GM21381 (cell line): ENCODE results near the gene MDM2.
A peak's percentile ranks its signal among the peaks of the same experiment; 100 is the strongest.
"Not testable (repeated sequence)": the region's sequence is repeated elsewhere in the genome, so short reads cannot be mapped to it uniquely, and the experiment has no call there.

Experiments used
- ATAC-seq: cut with Tn5 transposase; IDR thresholded peaks from one replicate; pipeline ENCODE4 v1.9.1; 2021; ENCODE audit warnings: mild to moderate bottlenecking, moderate library complexity; ENCODE audit not compliant: unreplicated experiment

The MDM2 gene

GRCh38 chr12:68805592-68806120 lies 2.3 kb upstream of the MDM2 start:
- ATAC-seq: no peak

DNA sequence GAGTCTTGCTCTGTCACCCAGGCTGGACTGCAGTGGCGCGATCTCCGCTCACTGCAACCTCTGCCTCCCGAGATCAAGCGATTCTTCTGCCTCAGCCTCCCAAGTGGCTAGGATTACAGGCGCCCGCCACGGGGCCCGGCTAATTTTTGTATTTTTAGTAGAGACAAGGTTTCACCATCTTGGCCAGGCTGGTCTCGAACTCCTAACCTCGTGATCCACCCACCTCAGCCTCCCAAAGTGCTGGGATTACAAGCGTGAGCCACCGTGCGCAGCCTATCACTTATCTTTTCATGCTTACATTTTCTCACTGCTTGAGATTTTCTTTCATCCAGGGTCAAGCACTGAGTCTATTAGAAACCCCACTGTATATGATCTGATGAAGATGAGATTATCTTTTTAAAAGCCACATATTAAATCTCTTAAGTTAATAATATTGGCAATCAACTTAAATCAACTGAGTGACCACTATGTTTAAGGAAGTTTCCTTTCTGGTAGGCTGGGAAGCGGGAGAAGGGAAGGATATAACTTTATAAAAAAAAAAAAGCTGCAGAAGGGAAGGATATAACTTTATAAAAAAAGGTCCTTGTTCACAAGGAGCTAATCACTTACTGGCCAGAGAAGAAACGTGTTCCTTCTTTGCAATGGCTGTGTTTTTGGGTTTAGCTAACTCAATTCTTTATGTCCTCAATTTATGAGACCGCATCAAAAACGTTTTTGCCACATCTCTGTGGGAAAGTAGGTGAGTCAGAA lies 1.3 kb upstream of the MDM2 start:
- ATAC-seq: no peak

GRCh38 chr12:68807274-68807575 lies 752 bp upstream of the MDM2 start:
- ATAC-seq: not testable (repeated sequence)

DNA sequence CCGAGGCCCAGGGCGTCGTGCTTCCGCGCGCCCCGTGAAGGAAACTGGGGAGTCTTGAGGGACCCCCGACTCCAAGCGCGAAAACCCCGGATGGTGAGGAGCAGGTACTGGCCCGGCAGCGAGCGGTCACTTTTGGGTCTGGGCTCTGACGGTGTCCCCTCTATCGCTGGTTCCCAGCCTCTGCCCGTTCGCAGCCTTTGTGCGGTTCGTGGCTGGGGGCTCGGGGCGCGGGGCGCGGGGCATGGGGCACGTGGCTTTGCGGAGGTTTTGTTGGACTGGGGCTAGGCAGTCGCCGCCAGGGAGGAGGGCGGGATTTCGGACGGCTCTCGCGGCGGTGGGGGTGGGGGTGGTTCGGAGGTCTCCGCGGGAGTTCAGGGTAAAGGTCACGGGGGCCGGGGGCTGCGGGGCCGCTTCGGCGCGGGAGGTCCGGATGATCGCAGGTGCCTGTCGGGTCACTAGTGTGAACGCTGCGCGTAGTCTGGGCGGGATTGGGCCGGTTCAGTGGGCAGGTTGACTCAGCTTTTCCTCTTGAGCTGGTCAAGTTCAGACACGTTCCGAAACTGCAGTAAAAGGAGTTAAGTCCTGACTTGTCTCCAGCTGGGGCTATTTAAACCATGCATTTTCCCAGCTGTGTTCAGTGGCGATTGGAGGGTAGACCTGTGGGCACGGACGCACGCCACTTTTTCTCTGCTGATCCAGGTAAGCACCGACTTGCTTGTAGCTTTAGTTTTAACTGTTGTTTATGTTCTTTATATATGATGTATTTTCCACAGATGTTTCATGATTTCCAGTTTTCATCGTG lies 612 bp downstream of the MDM2 start:
- ATAC-seq: peak; percentile 53

- no peak for ATAC-seq
Observed at GRCh38 chr12:68809190-68810026, 1.4 kb downstream of the MDM2 start.

DNA sequence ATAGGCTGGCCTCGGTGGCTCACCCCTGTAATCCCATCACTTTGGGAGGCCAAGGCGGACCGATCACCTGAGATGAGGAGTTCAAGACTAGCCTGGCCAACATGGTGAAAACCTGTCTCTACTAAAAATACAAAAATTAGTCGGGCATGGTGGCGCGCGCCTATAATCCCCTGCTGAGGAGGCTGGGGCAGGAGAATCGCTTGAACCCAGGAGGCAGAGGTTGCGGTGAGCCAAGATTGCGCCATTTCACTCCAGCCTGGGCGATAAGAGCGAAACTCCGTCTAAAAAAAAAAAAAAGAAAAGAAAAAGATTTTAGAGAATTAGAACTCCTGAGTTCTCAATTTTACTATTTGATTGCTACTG lies 2.0 kb downstream of the MDM2 start:
- ATAC-seq: not testable (repeated sequence)

DNA sequence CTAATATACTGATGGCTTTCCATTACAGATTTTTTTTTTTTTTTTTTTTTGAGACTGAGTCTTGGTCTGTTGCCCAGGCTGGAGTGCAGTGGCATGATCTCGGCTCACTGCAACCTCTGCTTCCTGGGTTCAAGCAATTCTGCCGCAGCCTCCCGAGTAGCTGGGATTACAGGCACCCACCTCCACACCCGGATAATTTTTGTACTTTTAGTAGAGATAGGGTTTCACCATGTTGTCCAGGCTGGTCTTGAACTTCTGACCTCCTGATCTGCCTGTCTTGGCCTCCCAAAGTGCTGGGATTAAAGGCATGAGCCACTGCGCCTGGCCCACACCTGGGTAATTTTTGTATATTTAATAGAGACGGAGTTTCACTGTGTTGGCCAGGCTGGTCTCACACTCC lies 3.6 kb downstream of the MDM2 start:
- ATAC-seq: not testable (repeated sequence)

DNA sequence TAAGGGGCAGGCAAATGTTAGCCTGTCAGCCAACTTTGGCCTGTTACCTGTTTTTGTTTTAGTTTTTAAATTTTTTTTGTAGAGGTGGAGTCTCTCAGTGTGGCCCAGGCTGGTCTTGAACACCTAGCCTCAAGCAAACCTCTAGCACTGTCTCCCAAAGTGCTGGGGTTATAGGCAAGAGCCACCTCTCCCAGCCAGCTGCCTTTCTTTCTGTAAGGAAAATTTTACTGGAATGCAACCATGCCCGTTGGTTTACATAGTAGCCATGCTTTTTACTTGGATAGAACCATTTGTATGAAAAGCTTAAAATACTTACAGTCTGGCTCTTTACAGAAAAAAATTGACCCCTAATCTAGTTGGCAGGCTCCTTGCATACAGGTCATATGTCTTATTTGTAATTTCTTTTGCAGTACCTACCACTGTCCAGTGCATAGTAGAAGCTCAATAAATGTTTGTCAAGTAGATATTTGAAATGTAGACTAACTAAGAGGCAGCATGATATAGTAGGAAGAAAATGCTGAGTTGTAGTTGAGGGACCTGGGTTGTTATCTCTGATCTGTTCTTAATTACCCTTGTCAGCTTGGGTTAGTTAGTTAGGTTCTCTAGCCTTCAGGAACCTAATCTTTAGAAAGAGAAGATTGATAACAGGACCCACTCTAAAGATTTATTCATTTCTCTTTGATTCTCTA lies 4.7 kb downstream of the MDM2 start:
- ATAC-seq: no peak

- ATAC-seq: no peak
Observed at GRCh38 chr12:68813242-68813593, 5.2 kb downstream of the MDM2 start.

GRCh38 chr12:68814490-68815231 lies 6.7 kb downstream of the MDM2 start:
- no peak for ATAC-seq

- no peak for ATAC-seq
Observed at GRCh38 chr12:68815232-68815927, 7.4 kb downstream of the MDM2 start.

- no peak for ATAC-seq
Observed at GRCh38 chr12:68815928-68816800, 8.2 kb downstream of the MDM2 start.

DNA sequence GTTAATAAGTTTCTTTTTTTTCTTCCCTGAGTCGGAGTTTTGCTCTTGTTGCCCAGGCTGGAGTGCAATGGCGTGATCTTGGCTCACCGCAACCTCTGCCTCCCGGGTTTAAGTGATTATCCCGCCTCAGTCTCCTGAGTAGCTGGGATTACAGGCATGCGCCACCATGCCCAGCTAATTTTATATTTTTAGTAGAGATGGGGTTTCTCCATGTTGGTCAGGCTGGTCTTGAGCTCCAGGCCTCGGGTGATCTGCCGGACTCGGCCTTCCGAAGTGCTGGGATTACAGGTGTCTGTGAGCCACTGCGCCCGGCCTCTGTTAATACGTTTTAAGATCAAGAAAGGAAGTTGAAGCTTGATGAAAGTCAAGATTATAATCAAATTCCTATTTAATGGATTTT lies 11.5 kb downstream of the MDM2 start:
- ATAC-seq: not testable (repeated sequence)

- no peak for ATAC-seq
Observed at GRCh38 chr12:68821357-68822188, 13.6 kb downstream of the MDM2 start.

GRCh38 chr12:68823696-68824095 lies 15.7 kb downstream of the MDM2 start:
- no peak for ATAC-seq

DNA sequence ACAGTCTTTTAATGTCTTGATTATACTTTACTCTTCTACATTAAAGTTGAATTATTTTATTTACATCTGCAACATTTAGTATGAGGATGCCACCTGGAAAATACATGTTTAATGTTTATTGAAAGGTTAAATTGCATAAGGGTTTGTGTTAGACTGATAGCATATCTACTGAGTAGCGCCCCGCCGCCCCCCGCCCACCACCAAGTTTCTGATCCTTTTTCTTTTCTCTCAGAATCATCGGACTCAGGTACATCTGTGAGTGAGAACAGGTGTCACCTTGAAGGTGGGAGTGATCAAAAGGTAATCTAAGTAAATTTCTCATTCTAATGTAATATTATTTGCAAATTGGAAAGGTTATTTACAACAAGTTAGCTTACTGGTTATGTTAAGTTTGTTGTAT lies 16.2 kb downstream of the MDM2 start:
- no peak for ATAC-seq

DNA sequence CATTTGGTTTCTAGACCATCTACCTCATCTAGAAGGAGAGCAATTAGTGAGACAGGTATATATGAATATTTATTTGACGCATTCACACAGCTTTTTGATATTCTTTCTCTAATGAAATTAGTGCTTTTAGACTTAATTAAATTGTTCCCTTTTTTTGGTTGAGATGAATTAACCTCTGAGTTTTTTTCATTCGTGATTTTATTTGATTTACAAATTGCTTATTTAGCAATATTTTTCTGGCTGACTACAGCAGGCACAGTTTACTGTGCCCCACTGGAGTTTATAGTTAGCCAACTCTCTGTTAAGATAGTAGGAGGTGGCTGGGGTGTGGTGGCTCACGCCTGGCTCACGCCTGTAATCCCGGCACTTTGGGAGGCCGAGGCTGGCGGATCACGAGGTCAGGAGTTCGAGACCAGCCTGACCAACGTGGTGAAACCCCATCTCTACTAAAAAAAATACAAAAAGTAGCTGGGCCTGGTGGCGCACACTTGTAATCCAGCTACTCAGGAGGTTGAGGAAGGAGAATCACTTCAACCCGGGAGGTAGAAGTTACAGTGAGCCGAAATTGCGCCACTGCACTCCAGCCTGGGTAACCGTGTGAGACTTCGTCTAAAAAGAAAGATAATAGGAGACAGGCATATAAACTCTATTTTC lies 16.7 kb downstream of the MDM2 start:
- ATAC-seq: no peak
